Activated CD4-positive, alpha-beta T cell treated with anti-CD3 and anti-CD28 coated beads for 4 hours (primary cell): ENCODE data around the gene SPIC.
"Not testable (repeated sequence)": the region's sequence is repeated elsewhere in the genome, so short reads cannot be mapped to it uniquely, and the experiment has no call there.

Source experiments
- DNase-seq, 2 donors: peaks; one replicate each; pipeline ENCODE4 v3.0.0-alpha.2; 2020

Gene SPIC

GRCh38 chr12:101474711-101475386 is at the start of gene SPIC:
Gene SPIC, plus strand, starts transcription at chr12:101475336. Its CDS starts 1,569 bp downstream, at chr12:101476905.
- no peak for DNase-seq

- no peak for DNase-seq
These were observed 44.7 kb upstream of the SPIC start for GRCh38 chr12:101430456-101430855.

- DNase-seq, result no peak
These were observed 39.0 kb upstream of the SPIC start for GRCh38 chr12:101436136-101436535.

- no peak for DNase-seq
These were observed 35.9 kb upstream of the SPIC start for GRCh38 chr12:101439236-101439635.

GRCh38 chr12:101441461-101442224 is 33.5 kb upstream of the SPIC start:
- DNase-seq, result no peak

GRCh38 chr12:101455685-101456084 is 19.5 kb upstream of the SPIC start:
- DNase-seq, result no peak

GRCh38 chr12:101459642-101460346 is 15.3 kb upstream of the SPIC start:
- DNase-seq, result no peak

GRCh38 chr12:101468948-101469347 is 6.2 kb upstream of the SPIC start:
- DNase-seq, result no peak

GRCh38 chr12:101470939-101471338 is 4.2 kb upstream of the SPIC start:
- no peak for DNase-seq

- DNase-seq, result not testable (repeated sequence)
These were observed 3.3 kb upstream of the SPIC start for GRCh38 chr12:101471878-101472277.

- DNase-seq, result no peak
These were observed 888 bp upstream of the SPIC start for GRCh38 chr12:101474248-101474647.

- no peak for DNase-seq
These were observed 692 bp downstream of the SPIC start for GRCh38 chr12:101475751-101476305.

GRCh38 chr12:101480849-101481248 is 5.7 kb downstream of the SPIC start:
- no peak for DNase-seq

GRCh38 chr12:101485021-101485420 is 9.9 kb downstream of the SPIC start:
- DNase-seq, result no peak

- no peak for DNase-seq
These were observed 13.3 kb downstream of the SPIC start for GRCh38 chr12:101488469-101488868.

- no peak for DNase-seq
These were observed 15.3 kb downstream of the SPIC start for GRCh38 chr12:101490286-101490920.

GRCh38 chr12:101491329-101491728 is 16.2 kb downstream of the SPIC start:
- no peak for DNase-seq

GRCh38 chr12:101493556-101493955 is 18.4 kb downstream of the SPIC start:
- no peak for DNase-seq

GRCh38 chr12:101498252-101498651 is 23.1 kb downstream of the SPIC start:
- no peak for DNase-seq

- DNase-seq, result no peak
These were observed 26.4 kb downstream of the SPIC start for GRCh38 chr12:101501410-101501995.

- no peak for DNase-seq
These were observed 46.0 kb downstream of the SPIC start for GRCh38 chr12:101521136-101521535.

- no peak for DNase-seq
These were observed 52.5 kb downstream of the SPIC start for GRCh38 chr12:101527682-101528081.
